Measurements from ENCODE around the gene ZNF184. TPM values are rescaled to one million over a fixed set of nuclear protein-coding genes. Genes with fewer than 3 reads are reported as not detected.

The ZNF184 gene
- total RNA-seq, 2 experiments from 2014 or later, result 17.7 to 20.6 TPM

- no peak overlapping the region for H2AFZ ChIP-seq (ENCODE audit: low read length)
- 0 out of 2 replicates have a peak, but pooled peaks cover 3% of the 10 kb centered on the region for H3K9me2 ChIP-seq (ENCODE audit: insufficient read depth, low read length)
- TF ChIP-seq EZH2phosphoT487 (IDR thresholded peaks at IDR 0.05; ENCODE audit: borderline replicate concordance, low read depth, low read length) (no peak), CTCF (conservative IDR thresholded peaks at IDR 0.05; ENCODE audit: low read length) (no peak)
- H3K79me2 ChIP-seq (ENCODE audit: insufficient read depth, low read depth, low read length), result no peaks in the 10 kb centered on the region
- BruUV-seq (replicated peaks), result no TSS peak
- ChIA-PET CTCF (ENCODE audit: unreplicated experiment) (no interaction called here), POLR2A (no interaction called here)
- H3K4me2 ChIP-seq (ENCODE audit: low read length), result no peak overlapping the region
- H3K36me3 ChIP-seq (ENCODE audit: insufficient read depth, low read length), result peaks cover 4% of the 10 kb centered on the region; the same call in 1 of the 2 replicates
- H3K9me3 ChIP-seq (ENCODE audit: low read length), result no peaks in the 10 kb centered on the region; the same call in 1 of the 2 replicates
- no peaks in the 10 kb centered on the region for H4K20me1 ChIP-seq (ENCODE audit: insufficient read depth, low read length)
- no peaks in the 10 kb centered on the region for H3K4me1 ChIP-seq (ENCODE audit: insufficient read depth, low read length, poor library complexity, severe bottlenecking)
- intact Hi-C loops (cut with micrococcal nuclease; ENCODE audit: unreplicated experiment), result no loop called here
- H3K27ac ChIP-seq (ENCODE audit: low read depth, low read length, poor library complexity, severe bottlenecking), result no peak overlapping the region
- H3K4me3 ChIP-seq (ENCODE audit: low read depth, low read length, poor library complexity, severe bottlenecking), result no peak overlapping the region
- DNase-seq (ENCODE audit: low spot score), result no peak
These were observed 30.0 kb downstream of the ZNF184 start for GRCh38 chr6:27442932-27443331.

- Histone ChIP-seq H2AFZ (ENCODE audit: low read length) (no peak overlapping the region), H4K20me1 (ENCODE audit: insufficient read depth, low read length) (no peaks in the 10 kb centered on the region), H3K9me2 (ENCODE audit: insufficient read depth, low read length) (0 out of 2 replicates have a peak, but pooled peaks cover 3% of the 10 kb centered on the region), H3K27ac (ENCODE audit: low read depth, low read length, poor library complexity, severe bottlenecking) (no peak overlapping the region), H3K36me3 (ENCODE audit: insufficient read depth, low read length) (no peaks in the 10 kb centered on the region), H3K4me3 (ENCODE audit: low read depth, low read length, poor library complexity, severe bottlenecking) (no peak overlapping the region), H3K4me1 (ENCODE audit: insufficient read depth, low read length, poor library complexity, severe bottlenecking) (no peaks in the 10 kb centered on the region), H3K9me3 (ENCODE audit: low read length) (no peaks in the 10 kb centered on the region; the same call in 1 of the 2 replicates), H3K79me2 (ENCODE audit: insufficient read depth, low read depth, low read length) (no peaks in the 10 kb centered on the region), H3K4me2 (ENCODE audit: low read length) (no peak overlapping the region)
- intact Hi-C loops (cut with micrococcal nuclease; ENCODE audit: unreplicated experiment), result no loop called here
- ChIA-PET POLR2A (no interaction called here), CTCF (ENCODE audit: unreplicated experiment) (no interaction called here)
- TF ChIP-seq EZH2phosphoT487 (IDR thresholded peaks at IDR 0.05; ENCODE audit: borderline replicate concordance, low read depth, low read length) (no peak), CTCF (conservative IDR thresholded peaks at IDR 0.05; ENCODE audit: low read length) (no peak)
- no TSS peak for BruUV-seq (replicated peaks)
- no peak for DNase-seq (ENCODE audit: low spot score)
These were observed 31.9 kb downstream of the ZNF184 start for GRCh38 chr6:27441001-27441400.

GRCh38 chr6:27439371-27439770 lies 33.5 kb downstream of the ZNF184 start:
- DNase-seq (ENCODE audit: low spot score), result no peak
- Histone ChIP-seq H3K79me2 (ENCODE audit: insufficient read depth, low read depth, low read length) (no peaks in the 10 kb centered on the region), H3K9me2 (ENCODE audit: insufficient read depth, low read length) (0 out of 2 replicates have a peak, but pooled peaks cover 3% of the 10 kb centered on the region), H3K4me2 (ENCODE audit: low read length) (no peak overlapping the region), H3K9me3 (ENCODE audit: low read length) (no peaks in the 10 kb centered on the region), H2AFZ (ENCODE audit: low read length) (no peak overlapping the region), H3K4me1 (ENCODE audit: insufficient read depth, low read length, poor library complexity, severe bottlenecking) (no peaks in the 10 kb centered on the region), H4K20me1 (ENCODE audit: insufficient read depth, low read length) (no peaks in the 10 kb centered on the region), H3K4me3 (ENCODE audit: low read depth, low read length, poor library complexity, severe bottlenecking) (no peak overlapping the region), H3K36me3 (ENCODE audit: insufficient read depth, low read length) (no peaks in the 10 kb centered on the region), H3K27ac (ENCODE audit: low read depth, low read length, poor library complexity, severe bottlenecking) (no peak overlapping the region)
- ChIA-PET POLR2A (no interaction called here), CTCF (ENCODE audit: unreplicated experiment) (no interaction called here)
- no TSS peak for BruUV-seq (replicated peaks)
- intact Hi-C loops (cut with micrococcal nuclease; ENCODE audit: unreplicated experiment), result no loop called here
- TF ChIP-seq EZH2phosphoT487 (IDR thresholded peaks at IDR 0.05; ENCODE audit: borderline replicate concordance, low read depth, low read length) (no peak), CTCF (conservative IDR thresholded peaks at IDR 0.05; ENCODE audit: low read length) (no peak)

Measured in OCI-LY7 (cell line).